Osteocyte (in vitro differentiated cells): ENCODE data around the gene DLG2. TPM values are rescaled to one million over a fixed set of nuclear protein-coding genes. Genes with fewer than 3 reads are reported as not detected.

Source experiments
- DNase-seq: peaks from one replicate; pipeline ENCODE4 v3.0.0; 2021; ENCODE audit warnings: mixed read lengths; ENCODE audit not compliant: unreplicated experiment; ENCODE audit errors: extremely low spot score
- H3K27ac Mint-ChIP-seq: one replicate; pipeline ENCODE4 v1.8.0; 2021; ENCODE audit warnings: mild to moderate bottlenecking, mixed read lengths; ENCODE audit not compliant: unreplicated experiment
- H3K27me3 Mint-ChIP-seq: one replicate; pipeline ENCODE4 v1.8.0; 2021; ENCODE audit warnings: mixed read lengths; ENCODE audit not compliant: unreplicated experiment
- H3K36me3 Mint-ChIP-seq: one replicate; pipeline ENCODE4 v1.8.0; 2021; ENCODE audit warnings: mixed read lengths; ENCODE audit not compliant: unreplicated experiment
- H3K4me1 Mint-ChIP-seq: one replicate; pipeline ENCODE4 v1.8.0; 2021; ENCODE audit warnings: mixed read lengths; ENCODE audit not compliant: unreplicated experiment
- H3K4me3 Mint-ChIP-seq: one replicate; pipeline ENCODE4 v1.8.0; 2021; ENCODE audit warnings: mild to moderate bottlenecking, moderate library complexity, mixed read lengths; ENCODE audit not compliant: unreplicated experiment
- H3K9me3 Mint-ChIP-seq: one replicate; pipeline ENCODE4 v1.8.0; 2021; ENCODE audit warnings: mixed read lengths; ENCODE audit not compliant: unreplicated experiment
- CTCF ChIP-seq: fragments of 200-600 bp; sonication (generic); IDR thresholded peaks from 2 replicates; pipeline ENCODE4 v1.5.0; 2021; ENCODE audit warnings: antibody characterized with exemption, mild to moderate bottlenecking, moderate library complexity
- total RNA-seq: library from RNA; stranded (reverse); gene quantifications from 2 replicates; pipeline ENCODE4 v1.2.1, GENCODE V29; 2021

DLG2 gene
- total RNA-seq, 1 donor from 2014 or later, result 2.1 TPM

DNA sequence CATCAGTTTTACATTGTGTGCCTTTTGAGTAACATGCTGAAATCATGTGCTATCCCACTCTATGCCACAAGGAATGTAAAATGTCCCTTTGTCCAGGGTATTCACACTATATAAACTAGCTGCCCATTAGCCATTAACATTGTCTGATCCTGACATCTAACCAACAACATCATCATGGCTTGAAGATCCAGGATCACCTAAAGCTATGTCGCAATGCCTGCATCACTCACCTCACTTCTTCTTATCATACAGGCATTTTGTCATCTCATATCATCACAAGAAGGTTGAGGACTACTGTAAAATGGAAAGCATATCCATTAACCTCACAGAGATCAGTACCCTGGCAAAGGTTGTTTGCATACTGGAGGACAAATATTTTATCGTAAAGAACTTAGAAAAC lies 742.3 kb downstream of the DLG2 start:
- H3K27ac Mint-ChIP-seq, result no peak overlapping the region
- H3K27me3 Mint-ChIP-seq, result no peaks in the 10 kb centered on the region
- no peak for TF ChIP-seq CTCF
- no peak overlapping the region for H3K4me3 Mint-ChIP-seq
- no peak for DNase-seq
- no peaks in the 10 kb centered on the region for H3K9me3 Mint-ChIP-seq
- H3K4me1 Mint-ChIP-seq, result no peaks in the 10 kb centered on the region
- no peaks in the 10 kb centered on the region for H3K36me3 Mint-ChIP-seq

GRCh38 chr11:84882056-84882455 lies 745.1 kb downstream of the DLG2 start:
- DNase-seq, result no peak
- Mint-ChIP-seq H3K4me1 (no peaks in the 10 kb centered on the region), H3K27me3 (peaks cover 4% of the 10 kb centered on the region), H3K36me3 (no peaks in the 10 kb centered on the region), H3K4me3 (no peak overlapping the region), H3K27ac (no peak overlapping the region), H3K9me3 (peaks cover under 1% of the 10 kb centered on the region)
- TF ChIP-seq CTCF, result no peak

DNA sequence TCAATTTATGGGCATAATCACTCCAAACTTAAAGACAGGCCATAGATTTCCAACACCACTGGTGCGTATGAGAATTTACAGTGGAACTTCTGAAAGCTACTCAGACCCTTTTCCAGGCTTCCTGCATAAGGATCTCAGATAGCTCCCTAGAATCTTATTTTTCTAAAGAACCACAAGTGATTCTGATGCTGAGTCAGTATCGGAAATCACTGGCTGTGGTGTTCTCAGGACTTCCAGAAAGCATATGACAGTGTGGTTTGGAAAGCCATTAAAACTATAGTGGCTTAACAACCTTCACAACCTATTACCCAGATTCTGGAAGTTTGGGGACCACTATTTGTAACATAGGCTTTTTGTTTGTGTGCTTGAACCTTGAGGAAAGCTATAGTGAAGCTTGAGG lies 756.0 kb downstream of the DLG2 start:
- Mint-ChIP-seq H3K27ac (no peak overlapping the region), H3K36me3 (no peaks in the 10 kb centered on the region), H3K4me3 (no peak overlapping the region), H3K9me3 (no peaks in the 10 kb centered on the region), H3K27me3 (no peaks in the 10 kb centered on the region), H3K4me1 (no peaks in the 10 kb centered on the region)
- TF ChIP-seq CTCF, result no peak
- no peak for DNase-seq

- no peak overlapping the region for H3K4me3 Mint-ChIP-seq
- H3K27me3 Mint-ChIP-seq, result no peaks in the 10 kb centered on the region
- peaks cover 4% of the 10 kb centered on the region for H3K4me1 Mint-ChIP-seq
- no peak overlapping the region for H3K27ac Mint-ChIP-seq
- no peak for DNase-seq
- H3K9me3 Mint-ChIP-seq, result no peaks in the 10 kb centered on the region
- H3K36me3 Mint-ChIP-seq, result no peaks in the 10 kb centered on the region
- no peak for TF ChIP-seq CTCF
Observed at GRCh38 chr11:84870486-84870885, 756.7 kb downstream of the DLG2 start.

DNA sequence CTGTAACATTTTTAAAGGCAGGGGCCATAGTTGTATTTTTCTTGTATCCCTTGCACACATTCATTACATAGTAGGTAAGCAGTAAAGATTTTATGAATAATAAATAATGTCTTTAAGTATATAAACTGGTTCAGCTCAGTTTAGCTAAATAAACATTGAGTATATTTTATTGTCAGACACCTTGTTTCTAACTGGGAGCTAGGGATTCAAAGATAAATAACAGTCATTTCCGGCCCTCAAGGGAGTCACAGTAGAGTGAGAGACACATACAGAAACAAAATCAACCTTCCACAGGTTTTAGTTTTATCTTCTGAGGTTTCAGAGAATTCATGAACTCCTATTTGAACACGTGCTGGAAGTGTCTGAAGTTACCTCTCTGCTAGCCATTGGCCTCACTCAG lies 760.2 kb downstream of the DLG2 start:
- no peak overlapping the region for H3K27ac Mint-ChIP-seq
- H3K4me1 Mint-ChIP-seq, result peaks cover 8% of the 10 kb centered on the region
- no peak for TF ChIP-seq CTCF
- H3K9me3 Mint-ChIP-seq, result no peaks in the 10 kb centered on the region
- DNase-seq, result no peak
- no peaks in the 10 kb centered on the region for H3K27me3 Mint-ChIP-seq
- H3K4me3 Mint-ChIP-seq, result no peak overlapping the region
- H3K36me3 Mint-ChIP-seq, result no peaks in the 10 kb centered on the region
